Measurements from ENCODE around the gene NKAIN2. TPM values are rescaled to one million over a fixed set of nuclear protein-coding genes. Genes with fewer than 3 reads are reported as not detected.

The NKAIN2 gene
- total RNA-seq, 1 experiment from 2014 or later, result 3.7 TPM

DNA sequence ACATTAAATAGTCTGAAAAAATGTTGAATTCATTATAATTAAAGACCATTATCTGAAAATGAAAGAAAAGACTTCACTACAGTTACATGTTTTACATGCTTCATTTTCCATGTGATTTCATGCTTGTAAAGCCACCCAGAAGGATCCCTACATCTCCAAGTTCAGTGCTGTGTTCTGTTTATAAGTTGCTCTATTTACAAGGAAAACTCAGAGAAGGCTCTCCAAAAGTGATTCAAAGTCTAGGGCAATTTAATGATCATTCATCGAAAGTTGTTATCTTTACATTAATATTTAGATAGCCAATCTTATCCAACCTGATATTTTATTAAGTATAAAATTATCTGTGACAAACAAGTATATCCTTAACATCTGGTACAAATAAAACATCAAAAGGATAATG, 663.7 kb downstream of the NKAIN2 start:
- no peak for DNase-seq (ENCODE audit: extremely low read depth, low read depth)

DNA sequence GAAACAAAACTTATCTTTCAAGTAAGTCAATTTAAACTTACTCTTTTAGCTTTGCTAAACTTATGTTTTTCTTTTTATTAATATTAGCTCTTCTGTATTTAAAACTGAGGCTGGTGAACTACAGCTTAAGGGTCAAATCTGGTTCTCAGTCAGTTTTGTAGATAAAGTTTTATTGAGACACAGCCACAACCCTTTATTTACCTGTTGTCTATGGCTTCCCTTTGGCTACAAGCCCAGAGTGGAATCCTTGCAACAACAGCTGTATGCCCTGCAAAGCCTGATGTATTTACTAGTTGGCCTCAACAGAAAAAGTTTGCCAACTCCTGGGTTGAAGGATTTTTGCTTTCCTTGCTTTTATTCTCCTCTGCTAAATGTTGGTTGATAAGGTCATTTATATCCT, 667.1 kb downstream of the NKAIN2 start:
- DNase-seq (ENCODE audit: extremely low read depth, low read depth), result no peak

DNA sequence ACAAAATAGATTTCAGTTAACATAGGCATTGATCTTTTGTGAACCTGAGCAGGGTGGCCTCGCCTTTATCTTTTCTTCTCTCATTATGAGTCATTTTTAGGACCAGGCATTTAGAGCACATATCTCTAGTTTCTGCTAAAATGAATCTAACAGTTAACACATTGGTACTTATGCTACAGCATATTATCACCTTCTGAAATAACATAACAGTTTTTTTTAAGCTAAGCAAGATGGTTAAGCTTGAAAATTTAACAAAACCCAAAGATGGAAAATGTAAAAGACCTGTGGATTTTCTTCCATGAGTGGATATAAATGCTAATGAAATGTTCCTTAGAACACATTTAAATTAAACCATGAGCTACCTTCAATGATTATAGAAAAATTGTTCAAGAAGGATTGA, 671.5 kb downstream of the NKAIN2 start:
- DNase-seq (ENCODE audit: extremely low read depth, low read depth), result no peak

DNA sequence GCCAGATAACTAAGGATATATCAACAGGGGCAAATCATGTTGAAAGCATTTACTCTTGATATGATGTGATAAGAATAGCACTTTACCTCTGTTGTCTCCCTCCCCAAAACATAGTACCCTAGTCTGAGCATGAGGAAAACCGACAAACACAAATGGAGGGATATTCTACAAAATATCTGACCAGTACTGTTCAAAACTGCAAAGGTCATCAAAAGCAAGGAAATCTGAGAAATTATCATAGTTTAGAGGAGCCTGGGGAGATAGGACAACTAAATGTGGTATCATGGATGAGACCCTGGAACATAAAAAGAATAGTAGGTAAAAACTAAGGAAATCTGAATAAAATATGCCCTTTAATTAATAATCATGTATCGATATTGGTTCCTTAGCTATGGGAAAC, 675.2 kb downstream of the NKAIN2 start:
- no peak for DNase-seq (ENCODE audit: extremely low read depth, low read depth)

DNA sequence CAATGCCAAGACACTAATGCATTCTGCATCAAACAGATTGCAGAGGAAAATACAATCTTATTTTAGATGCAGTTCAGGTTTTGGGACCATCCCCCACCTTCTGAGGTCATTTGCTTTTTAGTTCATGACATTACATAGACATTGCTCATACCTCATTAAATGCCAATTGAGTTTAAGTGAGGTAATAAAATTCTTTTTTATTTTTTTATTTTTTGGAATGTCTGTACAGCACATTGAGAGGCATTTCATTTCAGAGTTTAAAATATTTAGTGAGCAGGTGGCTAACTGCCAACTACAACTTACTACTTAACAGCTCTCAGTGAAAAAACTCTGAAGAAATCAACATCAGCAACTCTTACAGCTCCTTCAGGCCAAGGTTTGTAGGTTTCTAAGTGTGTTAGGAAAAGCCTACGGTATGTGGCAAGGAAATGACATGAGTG, 676.3 kb downstream of the NKAIN2 start:
- peak; percentile 68 for DNase-seq (ENCODE audit: extremely low read depth, low read depth)

DNA sequence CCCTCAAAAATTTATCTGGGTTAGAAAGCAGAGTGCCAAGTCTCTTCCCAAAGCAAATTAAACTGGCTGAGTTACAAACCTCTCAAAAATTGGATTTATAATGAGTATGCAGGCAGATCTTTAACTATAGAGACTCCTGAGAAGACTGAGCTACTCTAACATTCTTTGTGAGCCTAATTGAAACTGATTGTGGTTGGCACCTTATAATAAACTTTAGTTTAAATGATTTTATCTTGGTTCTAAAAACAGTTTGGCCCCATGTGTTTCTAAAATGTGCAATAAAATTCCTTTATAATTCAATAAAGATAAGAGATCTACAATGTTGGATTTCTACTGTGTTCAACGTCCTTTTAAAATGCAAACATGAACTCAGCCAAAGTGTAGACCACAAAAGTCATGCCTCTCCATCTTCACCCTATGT, 678.4 kb downstream of the NKAIN2 start:
- DNase-seq (ENCODE audit: extremely low read depth, low read depth), result no peak

DNA sequence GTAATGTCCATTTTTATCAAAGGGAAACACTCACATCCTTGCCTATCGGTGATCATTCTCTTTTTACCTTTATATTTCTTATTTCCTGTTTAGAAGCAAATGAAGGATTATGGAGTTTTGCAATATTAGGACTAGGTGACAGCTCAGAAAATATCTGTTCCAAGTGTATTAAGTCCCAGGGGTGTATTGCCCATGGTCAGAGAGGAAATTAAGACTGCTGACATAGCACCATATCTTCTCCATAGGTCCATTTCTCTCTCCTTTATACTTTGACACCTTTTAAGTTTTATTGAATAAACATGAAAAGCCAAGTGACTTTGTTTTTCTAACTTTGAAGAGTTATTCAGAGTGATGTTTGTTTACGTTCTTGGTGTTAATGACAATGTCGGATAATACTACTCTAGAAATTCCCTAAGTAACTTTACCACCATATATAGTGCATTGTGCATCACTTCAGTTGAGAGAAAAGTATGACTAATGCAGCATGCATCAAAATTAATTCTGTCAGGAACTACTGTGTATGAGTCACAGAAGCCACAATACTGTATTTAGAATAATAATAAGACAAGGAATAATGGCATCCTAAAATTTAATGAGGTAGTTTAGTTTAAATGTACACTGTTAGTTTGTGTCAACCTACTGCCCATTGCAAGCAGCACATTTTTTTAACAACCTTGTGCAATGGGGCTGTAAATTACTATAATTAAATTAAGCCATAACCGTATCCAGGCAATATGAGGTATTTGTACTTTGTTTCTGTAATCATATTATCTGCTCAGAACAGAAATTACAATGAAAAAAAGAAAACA, 684.2 kb downstream of the NKAIN2 start:
- no peak for DNase-seq (ENCODE audit: extremely low read depth, low read depth)

DNA sequence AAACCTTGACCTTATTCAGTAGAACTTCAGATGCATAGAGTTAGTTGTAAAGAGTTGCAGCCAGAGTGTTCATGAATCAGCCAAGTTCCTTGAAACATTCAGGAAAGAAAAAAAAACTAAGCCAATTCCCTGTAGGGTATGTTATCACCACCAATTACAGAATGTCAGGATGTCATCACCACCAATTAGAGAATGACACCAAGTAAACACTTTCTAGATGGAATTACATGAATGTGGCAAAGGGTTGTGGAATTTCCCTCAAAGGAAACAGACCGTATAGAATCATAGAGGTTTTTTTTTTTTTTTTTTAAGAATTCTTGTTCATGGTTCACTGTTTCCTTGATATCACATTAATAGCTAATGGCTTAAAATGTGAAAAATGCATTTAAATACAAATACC, 686.5 kb downstream of the NKAIN2 start:
- DNase-seq (ENCODE audit: extremely low read depth, low read depth), result peak; percentile 88

DNA sequence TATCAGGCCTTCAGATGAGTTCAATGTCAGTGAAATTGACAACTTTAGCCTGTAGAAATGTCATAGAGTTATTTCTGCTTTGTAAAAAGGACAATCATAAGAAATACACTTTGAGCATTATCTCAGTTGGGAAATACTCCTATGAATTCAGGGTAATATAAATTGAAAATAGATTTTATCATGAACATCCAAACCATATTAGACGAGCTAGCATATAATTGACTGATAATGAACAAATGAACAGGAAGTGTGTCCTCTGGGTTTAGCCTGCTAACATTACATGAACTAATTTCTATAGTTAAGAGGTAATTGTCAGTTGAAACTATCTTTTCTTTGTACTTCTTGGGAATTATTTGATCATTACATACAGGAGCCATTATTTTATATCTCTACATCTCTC, 689.6 kb downstream of the NKAIN2 start:
- DNase-seq (ENCODE audit: extremely low read depth, low read depth), result no peak

DNA sequence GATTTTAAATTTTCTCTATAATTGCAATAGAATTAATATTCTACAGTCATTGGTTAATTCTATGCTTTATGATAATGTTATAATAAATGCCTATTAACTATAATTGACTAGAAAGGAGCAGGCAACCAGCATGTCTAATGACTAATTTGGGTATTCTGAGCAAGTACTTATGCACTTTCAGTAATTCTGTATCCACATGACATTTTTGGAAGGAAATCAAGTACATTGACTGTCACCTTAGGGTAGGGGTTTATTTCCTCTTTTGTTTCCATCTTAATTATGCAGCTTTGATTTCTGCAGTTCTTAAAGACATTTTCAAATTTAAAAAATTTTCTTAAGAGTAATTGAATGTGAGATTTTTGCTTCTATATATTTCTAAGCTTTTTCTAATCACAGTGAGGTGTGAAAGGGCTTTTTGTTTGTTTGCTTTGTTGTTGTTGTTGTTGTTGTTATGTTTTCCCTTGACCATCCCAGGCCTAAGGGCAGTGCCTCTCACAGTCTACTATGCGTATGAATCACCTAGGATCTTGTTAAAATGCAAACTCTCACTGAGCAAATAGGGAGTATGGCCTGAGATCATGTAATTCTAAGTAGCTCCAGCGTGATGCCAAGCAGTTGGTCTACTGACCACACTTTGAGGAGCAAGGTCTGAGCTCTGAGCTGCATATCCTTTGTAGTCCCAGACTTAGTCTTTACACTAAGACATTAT, 691.4 kb downstream of the NKAIN2 start:
- peak; percentile 74 for DNase-seq (ENCODE audit: extremely low read depth, low read depth)

DNA sequence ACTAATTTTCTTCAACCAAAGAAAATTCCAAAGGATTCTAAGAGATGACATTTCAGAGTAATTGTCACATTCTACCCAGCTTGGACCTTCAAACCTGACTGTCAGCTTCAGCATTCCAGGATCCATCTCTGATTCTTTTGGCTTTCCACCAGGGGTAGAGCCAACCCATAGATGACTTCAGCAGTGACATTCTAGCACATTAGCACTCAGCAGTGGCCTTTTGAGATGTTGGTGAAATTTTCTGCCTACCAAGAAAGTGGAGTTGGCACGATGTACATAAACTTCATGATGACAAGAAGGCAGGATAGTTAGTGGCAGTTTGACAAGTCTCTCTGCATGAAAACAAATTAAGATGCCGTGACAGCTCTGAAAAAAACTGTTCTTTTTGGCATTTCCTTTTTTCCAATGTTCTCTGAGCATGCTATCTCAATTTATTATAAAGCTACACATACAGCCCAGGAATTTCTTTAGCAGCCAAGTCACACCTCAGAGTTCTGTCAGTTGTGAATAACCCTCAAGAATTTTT, 692.1 kb downstream of the NKAIN2 start:
- peak; percentile 72 for DNase-seq (ENCODE audit: extremely low read depth, low read depth)

DNA sequence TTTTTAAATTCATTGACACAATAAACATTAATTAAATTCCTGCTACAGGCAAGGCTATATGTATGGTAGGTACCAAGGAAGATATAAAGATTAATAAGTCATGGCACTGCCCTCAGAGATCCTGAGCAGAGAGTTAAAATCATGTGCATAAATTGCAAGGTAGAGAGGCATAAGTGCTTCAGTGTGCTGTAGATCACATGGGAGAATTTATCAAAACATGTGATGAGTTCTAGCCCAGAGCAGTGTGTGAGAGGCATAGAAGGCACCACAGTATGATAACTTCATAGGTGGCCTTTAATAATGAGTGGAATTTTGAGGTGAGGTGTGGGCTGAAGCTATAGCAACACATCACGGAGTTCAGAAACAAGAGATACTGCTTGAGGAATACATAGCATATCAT, 692.7 kb downstream of the NKAIN2 start:
- no peak for DNase-seq (ENCODE audit: extremely low read depth, low read depth)

DNA sequence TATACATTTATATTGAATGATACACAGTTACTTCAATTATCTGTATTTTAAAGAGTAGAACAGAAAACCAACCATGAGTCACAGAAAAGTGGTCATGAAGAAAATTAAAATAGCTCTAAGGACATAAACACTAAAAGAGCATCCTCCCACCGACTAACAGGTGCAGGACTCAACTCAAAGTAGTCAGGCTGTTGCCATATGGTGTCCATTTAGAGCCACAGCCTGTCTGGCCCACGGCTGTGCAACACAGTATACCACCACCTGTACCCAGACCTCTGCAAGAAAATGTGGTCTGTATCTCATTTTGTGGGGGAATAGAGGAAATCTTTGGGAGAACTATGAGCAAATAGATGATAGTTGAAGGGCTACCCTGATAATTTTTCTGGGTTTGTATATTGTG, 708.8 kb downstream of the NKAIN2 start:
- DNase-seq (ENCODE audit: extremely low read depth, low read depth), result no peak

DNA sequence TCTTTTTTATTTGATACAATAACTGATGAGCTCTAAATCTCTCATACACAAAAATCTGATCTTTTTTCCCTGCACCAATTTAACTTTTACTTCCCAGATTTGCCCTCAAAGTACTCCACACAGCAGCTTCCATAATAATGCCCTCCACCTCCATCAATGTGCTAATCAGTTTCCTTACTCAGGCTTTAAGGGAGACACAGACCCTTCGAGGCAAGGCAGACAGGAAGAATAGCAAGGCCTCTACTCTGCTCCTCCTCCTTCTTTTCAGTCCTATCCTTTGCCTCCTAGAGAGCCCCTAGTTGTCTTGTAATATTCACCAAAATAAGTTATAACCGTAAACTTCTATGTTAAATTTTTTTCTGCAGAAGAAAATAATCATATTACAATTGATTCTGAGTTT, 713.7 kb downstream of the NKAIN2 start:
- DNase-seq (ENCODE audit: extremely low read depth, low read depth), result no peak

DNA sequence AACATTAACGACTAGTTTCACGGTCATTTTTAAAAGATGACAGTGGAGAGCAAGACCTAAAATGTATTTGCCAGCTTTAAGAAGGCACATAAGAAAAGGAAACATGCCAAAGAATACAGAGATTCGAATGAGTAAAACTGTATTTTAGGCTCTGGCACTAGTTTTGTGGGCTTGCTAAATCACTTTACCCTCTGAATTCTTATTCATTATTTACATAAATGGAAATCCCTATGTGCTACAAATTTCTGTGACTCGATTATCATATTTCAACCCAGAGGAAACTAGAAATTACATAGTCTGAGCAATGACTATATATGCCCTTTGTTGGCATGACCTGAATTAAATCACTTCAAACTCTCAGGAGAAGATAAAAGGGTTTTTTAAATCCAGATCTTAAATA, 716.8 kb downstream of the NKAIN2 start:
- no peak for DNase-seq (ENCODE audit: extremely low read depth, low read depth)

DNA sequence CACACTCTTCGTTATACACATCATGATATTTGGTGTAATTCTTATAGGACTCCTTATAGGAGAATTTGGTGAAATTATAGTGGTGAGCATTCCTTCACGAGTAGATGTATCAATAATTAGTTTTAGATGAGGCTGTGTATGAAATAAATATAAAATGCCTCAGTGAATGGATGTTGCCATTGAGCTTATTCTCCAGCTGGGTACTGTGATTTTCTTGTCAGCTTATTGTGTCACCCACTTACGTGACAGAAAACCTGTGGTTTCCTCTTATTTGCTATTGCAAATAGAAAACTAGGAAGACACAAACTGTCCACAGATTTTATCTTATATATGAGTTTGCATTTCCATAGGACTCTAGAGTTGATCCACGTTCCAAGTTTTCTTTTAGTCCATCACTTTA, 718.7 kb downstream of the NKAIN2 start:
- no peak for DNase-seq (ENCODE audit: extremely low read depth, low read depth)

DNA sequence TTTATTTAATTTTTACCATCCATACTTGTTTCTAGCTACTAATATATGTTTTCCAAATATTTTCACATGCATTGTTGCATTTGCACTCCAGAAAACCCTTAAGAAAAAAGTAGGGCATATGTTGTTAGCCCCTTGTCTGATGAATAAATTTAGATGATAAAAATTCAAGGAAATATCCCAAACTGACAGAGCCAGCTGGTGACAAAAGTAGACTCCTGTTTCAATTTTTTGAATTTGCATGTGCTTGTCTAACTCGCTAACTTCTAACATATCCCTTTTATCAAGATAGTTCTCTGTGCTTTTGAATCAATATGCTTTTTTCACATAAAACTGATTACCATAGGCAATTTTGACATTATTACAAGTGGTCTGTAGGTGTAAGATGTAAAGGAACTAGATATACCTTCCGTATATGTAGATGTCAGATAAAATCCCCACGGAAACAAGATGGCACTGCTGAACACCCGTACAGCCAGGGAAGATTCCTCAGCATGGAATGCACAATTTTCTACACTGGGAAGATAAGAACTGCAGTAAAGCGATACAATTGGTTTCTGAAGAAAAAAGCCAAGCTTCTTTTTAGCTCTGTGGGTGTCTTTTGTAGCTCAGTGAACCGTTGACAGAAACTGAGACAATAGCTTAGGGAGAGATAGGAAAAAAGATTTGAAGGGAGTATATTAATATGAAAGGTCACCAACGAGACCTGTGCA, 721.0 kb downstream of the NKAIN2 start:
- no peak for DNase-seq (ENCODE audit: extremely low read depth, low read depth)

DNA sequence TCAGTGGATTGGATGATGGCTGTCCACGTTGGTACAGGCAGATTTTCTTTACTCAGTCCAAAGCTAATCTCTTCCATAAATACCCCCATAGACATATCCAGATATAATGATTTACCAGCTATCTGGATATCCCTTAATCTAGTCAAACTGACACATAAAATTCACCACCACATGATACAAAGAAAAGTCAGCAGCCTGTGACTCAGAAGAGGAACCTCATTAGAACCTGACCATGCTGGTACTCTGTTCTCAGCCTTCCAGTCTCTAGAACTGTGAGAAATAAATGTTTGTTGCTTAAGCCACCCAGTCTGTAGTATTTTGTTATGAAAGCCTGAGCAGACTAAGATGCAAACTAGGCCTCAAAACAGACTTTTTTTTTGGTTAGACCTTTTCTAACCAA, 727.3 kb downstream of the NKAIN2 start:
- DNase-seq (ENCODE audit: extremely low read depth, low read depth), result no peak

DNA sequence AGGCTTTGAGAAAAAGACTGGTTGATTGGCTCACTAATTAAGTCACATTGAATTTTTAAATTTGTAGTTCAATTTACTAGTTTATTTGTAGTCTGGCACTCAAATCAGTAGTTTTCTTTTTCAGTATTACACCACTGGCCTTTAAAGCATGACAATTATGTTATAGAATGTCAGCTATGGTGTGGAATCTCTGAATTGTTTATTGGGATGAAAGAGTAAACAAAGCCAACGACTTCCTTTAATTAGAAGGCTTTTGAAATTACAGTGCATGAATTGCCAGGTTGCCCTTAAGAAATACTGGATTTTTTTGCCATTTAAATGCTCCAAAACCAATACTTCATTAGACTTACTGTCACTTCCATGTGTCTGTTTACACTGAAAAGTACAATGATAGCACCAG, 731.6 kb downstream of the NKAIN2 start:
- DNase-seq (ENCODE audit: extremely low read depth, low read depth), result no peak

DNA sequence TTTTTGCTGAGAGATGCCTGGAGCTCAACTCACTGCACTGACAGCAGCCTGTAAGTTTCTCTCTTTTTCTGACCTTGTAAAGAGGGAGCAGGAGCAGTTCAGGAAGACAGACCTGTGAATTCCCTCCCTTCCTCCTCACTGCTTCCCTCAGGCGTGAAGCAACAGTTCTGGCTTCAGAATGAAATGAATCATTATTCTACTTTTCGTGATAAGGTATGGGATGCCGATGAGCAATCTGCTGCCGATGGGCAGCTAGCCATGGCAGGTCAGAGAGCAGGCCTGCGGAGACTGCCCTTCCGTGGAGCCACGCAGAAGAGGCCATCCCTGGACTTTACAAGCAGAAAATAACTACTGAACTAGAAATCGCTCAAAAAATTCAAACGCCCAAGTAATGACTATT, 732.1 kb downstream of the NKAIN2 start:
- peak; percentile 96 for DNase-seq (ENCODE audit: extremely low read depth, low read depth)

DNA sequence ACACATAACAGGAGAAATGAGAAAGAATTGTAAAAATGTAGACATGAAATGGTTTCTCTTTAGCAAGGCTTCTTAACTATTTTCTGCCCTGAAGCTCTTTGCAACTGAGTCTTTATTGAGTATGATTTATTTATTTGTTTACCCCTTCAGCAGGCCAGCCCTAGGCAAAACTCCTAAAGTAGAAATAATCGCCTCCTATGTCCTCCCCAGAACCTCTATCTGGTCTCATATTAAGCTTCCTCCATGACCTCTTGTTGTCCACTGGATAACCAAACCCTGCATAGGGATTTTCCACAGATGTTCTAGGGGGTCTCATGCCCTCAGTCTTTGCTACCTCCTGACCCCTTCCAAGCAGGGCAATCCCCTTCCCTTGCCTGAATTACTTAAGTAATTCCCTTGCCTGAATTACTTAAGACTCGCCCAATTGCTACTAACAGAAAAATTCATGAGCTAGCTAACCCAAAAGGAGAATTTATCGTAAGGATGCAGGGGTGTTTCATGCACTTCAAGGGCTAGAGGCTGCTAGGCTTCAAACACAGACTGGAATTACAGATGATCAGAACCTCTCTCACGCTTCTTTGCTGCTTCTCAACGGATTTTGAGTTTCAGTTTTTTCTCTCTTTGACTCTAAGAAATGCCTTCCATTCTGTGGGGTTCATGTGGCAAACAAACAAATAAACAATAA, 732.6 kb downstream of the NKAIN2 start:
- DNase-seq (ENCODE audit: extremely low read depth, low read depth), result no peak
